Measurements from ENCODE around the gene PPP1R37.

DNA sequence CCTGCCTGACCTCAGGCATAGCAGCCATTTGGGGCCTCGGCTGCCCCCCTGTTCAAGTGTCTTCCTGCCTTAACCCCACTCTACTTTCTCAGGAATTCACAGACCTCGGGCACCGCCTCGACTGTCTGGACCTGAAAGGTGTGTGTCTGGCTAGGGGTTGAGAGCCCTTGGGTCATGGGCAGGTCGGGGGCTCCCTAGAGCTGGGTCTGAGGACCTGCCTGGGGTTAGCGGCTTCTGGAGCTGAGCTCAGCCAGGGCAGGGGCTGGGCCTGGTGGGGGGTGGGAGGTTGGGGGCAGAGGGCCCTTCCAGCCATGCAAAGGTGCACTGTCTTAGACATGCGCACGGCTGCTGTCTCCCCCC, 47.1 kb downstream of the PPP1R37 start:
- TF ChIP-seq, protein P1, sequence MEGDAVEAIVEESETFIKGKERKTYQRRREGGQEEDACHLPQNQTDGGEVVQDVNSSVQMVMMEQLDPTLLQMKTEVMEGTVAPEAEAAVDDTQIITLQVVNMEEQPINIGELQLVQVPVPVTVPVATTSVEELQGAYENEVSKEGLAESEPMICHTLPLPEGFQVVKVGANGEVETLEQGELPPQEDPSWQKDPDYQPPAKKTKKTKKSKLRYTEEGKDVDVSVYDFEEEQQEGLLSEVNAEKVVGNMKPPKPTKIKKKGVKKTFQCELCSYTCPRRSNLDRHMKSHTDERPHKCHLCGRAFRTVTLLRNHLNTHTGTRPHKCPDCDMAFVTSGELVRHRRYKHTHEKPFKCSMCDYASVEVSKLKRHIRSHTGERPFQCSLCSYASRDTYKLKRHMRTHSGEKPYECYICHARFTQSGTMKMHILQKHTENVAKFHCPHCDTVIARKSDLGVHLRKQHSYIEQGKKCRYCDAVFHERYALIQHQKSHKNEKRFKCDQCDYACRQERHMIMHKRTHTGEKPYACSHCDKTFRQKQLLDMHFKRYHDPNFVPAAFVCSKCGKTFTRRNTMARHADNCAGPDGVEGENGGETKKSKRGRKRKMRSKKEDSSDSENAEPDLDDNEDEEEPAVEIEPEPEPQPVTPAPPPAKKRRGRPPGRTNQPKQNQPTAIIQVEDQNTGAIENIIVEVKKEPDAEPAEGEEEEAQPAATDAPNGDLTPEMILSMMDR (IDR thresholded peaks at IDR 0.05), result no peak
- no peak for TF ChIP-seq POLR2A (IDR thresholded peaks at IDR 0.05)

All from uterus (tissue), 2 donors.